Stimulated activated CD8-positive, alpha-beta memory T cell treated with anti-CD3 and anti-CD28 coated beads, Interleukin-12 subunit alpha, Interleukin-12 subunit beta, amount 100 ng/mL, for 1 hour (primary cell): ENCODE results near the gene DUOXA1.
"Not testable (repeated sequence)": the region's sequence is repeated elsewhere in the genome, so short reads cannot be mapped to it uniquely, and the experiment has no call there.

Experiments used
- DNase-seq: peaks from one replicate; pipeline ENCODE4 v3.0.0-alpha.2; 2020; ENCODE audit warnings: low read depth

The DUOXA1 gene

GRCh38 chr15:45112591-45113379, 16.9 kb downstream of the DUOXA1 start:
- no peak for DNase-seq

GRCh38 chr15:45112143-45112590, 17.5 kb downstream of the DUOXA1 start:
- no peak for DNase-seq

- no peak for DNase-seq
Observed at GRCh38 chr15:45111390-45112142, 18.1 kb downstream of the DUOXA1 start.

GRCh38 chr15:45110256-45110820, 19.3 kb downstream of the DUOXA1 start:
- DNase-seq = no peak

- DNase-seq = no peak
Observed at GRCh38 chr15:45107941-45108630, 21.6 kb downstream of the DUOXA1 start.

- DNase-seq = no peak
Observed at GRCh38 chr15:45106002-45106790, 23.5 kb downstream of the DUOXA1 start.

- no peak for DNase-seq
Observed at GRCh38 chr15:45105586-45105985, 24.1 kb downstream of the DUOXA1 start.

GRCh38 chr15:45104170-45104569, 25.5 kb downstream of the DUOXA1 start:
- DNase-seq = not testable (repeated sequence)

- no peak for DNase-seq
Observed at GRCh38 chr15:45102226-45102625, 27.5 kb downstream of the DUOXA1 start.

GRCh38 chr15:45101749-45102148, 27.9 kb downstream of the DUOXA1 start:
- DNase-seq = no peak

GRCh38 chr15:45100884-45101625, 28.6 kb downstream of the DUOXA1 start:
- no peak for DNase-seq

GRCh38 chr15:45099549-45100165, 30.0 kb downstream of the DUOXA1 start:
- DNase-seq = no peak

- DNase-seq = no peak
Observed at GRCh38 chr15:45097466-45097865, 32.2 kb downstream of the DUOXA1 start.

GRCh38 chr15:45095661-45096060, 34.0 kb downstream of the DUOXA1 start:
- no peak for DNase-seq

GRCh38 chr15:45094358-45094730, 35.3 kb downstream of the DUOXA1 start:
- no peak for DNase-seq

GRCh38 chr15:45093622-45094357, 35.9 kb downstream of the DUOXA1 start:
- no peak for DNase-seq

GRCh38 chr15:45093013-45093412, 36.7 kb downstream of the DUOXA1 start:
- DNase-seq = no peak

GRCh38 chr15:45091576-45091975, 38.1 kb downstream of the DUOXA1 start:
- no peak for DNase-seq

GRCh38 chr15:45091161-45091560, 38.5 kb downstream of the DUOXA1 start:
- no peak for DNase-seq
